Mucosa of descending colon (tissue), 3 donors: ENCODE results near the gene RASGEF1C. TPM values are rescaled to one million over a fixed set of nuclear protein-coding genes. Genes with fewer than 3 reads are reported as not detected.

Experiments used
- ATAC-seq: fragments of 200-7000 bp; cut with Tn5 transposase; one replicate; pipeline ENCODE4 v1.9.1; 2020; ENCODE audit warnings: mild to moderate bottlenecking, moderate library complexity
- DNase-seq, 3 donors: peaks; one replicate each; pipeline ENCODE4 v3.0.0-alpha.2; 2020
- H3K36me3 ChIP-seq: fragments of 200-600 bp; one replicate; pipeline ENCODE4 v1.8.0; 2021; ENCODE audit warnings: low read depth, mild to moderate bottlenecking
- H3K4me1 ChIP-seq: fragments of 200-600 bp; one replicate; pipeline ENCODE4 v1.8.0; 2021; ENCODE audit warnings: low read depth, mild to moderate bottlenecking
- H3K4me3 ChIP-seq: fragments of 200-600 bp; one replicate; pipeline ENCODE4 v1.8.0; 2021; ENCODE audit warnings: mild to moderate bottlenecking
- H3K9me3 ChIP-seq: fragments of 200-600 bp; one replicate; pipeline ENCODE4 v1.8.0; 2021; ENCODE audit warnings: mild to moderate bottlenecking
- CTCF ChIP-seq: fragments of 200-600 bp; IDR thresholded peaks from one replicate; pipeline ENCODE4 v1.8.0; 2022; ENCODE audit warnings: antibody characterized with exemption, mild to moderate bottlenecking
- intact Hi-C, 2 donors: fragments of 100-400 bp; cut with DNase I in 1 of 2; cut with micrococcal nuclease in 1 of 2; formaldehyde crosslinking; loops; one replicate each; pipeline versions ENCODE4 v1.11.0 to v1.11.1; 2022; cut with DNase I, micrococcal nuclease
- total RNA-seq, 3 donors: library from RNA; stranded (reverse); fragmentation: NEBNext Ultra II Directional in 2 of 3; extraction: Animal tissue kit (Norgen Biotek cat#: 25700) in 2 of 3; gene quantifications; one replicate each; pipeline versions ENCODE4 v1.2.1 to v1.2.4, GENCODE V29; 2021 to 2023
- donor health status: DM: no; HTN: no; CAD: no; lungs with moderate emphysema.
- donor health status: DM: no; HTN: no; CAD: no.
- donor health status: DM: no; HTN: yes; CAD: no.

The RASGEF1C gene
- total RNA-seq, 3 donors from 2014 or later: 0.17 to 1.9 (median 0.65) TPM

- Histone ChIP-seq H3K9me3 (no peaks in the 10 kb centered on the region), H3K4me3 (no peak overlapping the region), H3K4me1 (no peaks in the 10 kb centered on the region), H3K36me3 (no peaks in the 10 kb centered on the region)
- intact Hi-C loops: no loop called here
- DNase-seq (peak in 1 of 3 donors; percentile 5), ATAC-seq (no peak)
- no peak for TF ChIP-seq CTCF
These were observed 48.2 kb downstream of the RASGEF1C start for GRCh38 chr5:180160789-180161188.

GRCh38 chr5:180160215-180160614 is 48.8 kb downstream of the RASGEF1C start:
- intact Hi-C loops: no loop called here
- Histone ChIP-seq H3K9me3 (no peaks in the 10 kb centered on the region), H3K4me1 (no peaks in the 10 kb centered on the region), H3K36me3 (no peaks in the 10 kb centered on the region), H3K4me3 (no peak overlapping the region)
- DNase-seq: no peak
- no peak for TF ChIP-seq CTCF
- no peak for ATAC-seq

- ATAC-seq: no peak
- intact Hi-C loops: no loop called here
- no peak for TF ChIP-seq CTCF
- Histone ChIP-seq H3K4me3 (no peak overlapping the region), H3K36me3 (no peaks in the 10 kb centered on the region), H3K9me3 (no peaks in the 10 kb centered on the region), H3K4me1 (no peaks in the 10 kb centered on the region)
- DNase-seq: no peak
These were observed 49.3 kb downstream of the RASGEF1C start for GRCh38 chr5:180159756-180160155.

GRCh38 chr5:180157866-180158265 is 51.1 kb downstream of the RASGEF1C start:
- H3K4me3 ChIP-seq: no peak overlapping the region
- ATAC-seq (no peak), DNase-seq (no peak)
- no peaks in the 10 kb centered on the region for H3K4me1 ChIP-seq
- intact Hi-C loops: no loop called here
- no peaks in the 10 kb centered on the region for H3K9me3 ChIP-seq
- TF ChIP-seq CTCF: no peak
- no peaks in the 10 kb centered on the region for H3K36me3 ChIP-seq

GRCh38 chr5:180156141-180156540 is 52.9 kb downstream of the RASGEF1C start:
- Histone ChIP-seq H3K4me3 (no peak overlapping the region), H3K9me3 (no peaks in the 10 kb centered on the region), H3K36me3 (no peaks in the 10 kb centered on the region), H3K4me1 (no peaks in the 10 kb centered on the region)
- intact Hi-C loops: no loop called here
- ATAC-seq: no peak
- DNase-seq: peak in 1 of 3 donors; percentile 9
- no peak for TF ChIP-seq CTCF

- no peaks in the 10 kb centered on the region for H3K9me3 ChIP-seq
- no peak overlapping the region for H3K4me3 ChIP-seq
- intact Hi-C loops: no loop called here
- H3K36me3 ChIP-seq: no peaks in the 10 kb centered on the region
- no peak for TF ChIP-seq CTCF
- ATAC-seq: no peak
- no peaks in the 10 kb centered on the region for H3K4me1 ChIP-seq
- peak in 2 of 3 donors; percentile 9 to 23 for DNase-seq
These were observed 53.6 kb downstream of the RASGEF1C start for GRCh38 chr5:180155365-180155926.
